HG03095 (cell line): Measurements from ENCODE around the gene DZIP1L.

Experiments used
- ATAC-seq: cut with Tn5 transposase; IDR thresholded peaks from one replicate; pipeline ENCODE4 v1.9.1; 2021; ENCODE audit warnings: moderate library complexity; ENCODE audit not compliant: unreplicated experiment

The DZIP1L gene

DNA sequence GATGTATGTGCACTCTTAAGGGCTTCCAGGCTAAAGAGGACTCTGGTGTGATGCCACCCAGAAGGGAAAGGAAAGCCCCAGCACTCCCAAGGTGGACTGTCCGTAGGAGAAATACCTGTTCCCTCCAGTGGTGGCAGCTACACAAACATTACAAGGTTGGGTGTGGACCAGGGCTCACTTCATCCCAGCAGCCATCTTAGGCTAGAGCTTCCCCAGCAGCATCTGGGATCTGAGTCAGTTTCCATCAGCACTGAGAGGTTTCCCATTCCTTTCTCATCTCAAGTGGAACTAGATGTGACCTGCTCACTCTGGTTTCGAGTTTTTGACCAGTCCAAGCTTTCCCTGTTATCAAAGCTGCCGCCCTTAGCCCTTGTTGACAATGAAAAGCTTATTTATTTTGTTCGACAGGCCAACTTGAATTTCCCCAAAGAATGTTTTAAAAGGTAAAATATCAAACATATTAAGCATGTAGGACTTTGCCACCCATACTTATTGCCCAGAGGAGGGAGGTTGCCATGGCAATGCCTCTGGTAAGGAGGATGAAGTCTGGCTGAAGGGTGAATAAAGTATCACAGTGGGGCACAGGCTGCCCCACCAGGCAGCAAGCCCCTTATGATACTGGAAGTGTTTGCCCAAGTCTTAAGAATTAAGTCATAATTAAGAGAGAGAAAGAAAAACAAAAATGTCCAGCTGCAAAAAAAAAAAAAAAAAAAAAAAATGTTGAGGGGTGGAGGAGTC is 76.5 kb downstream of the DZIP1L start:
- ATAC-seq: no peak

DNA sequence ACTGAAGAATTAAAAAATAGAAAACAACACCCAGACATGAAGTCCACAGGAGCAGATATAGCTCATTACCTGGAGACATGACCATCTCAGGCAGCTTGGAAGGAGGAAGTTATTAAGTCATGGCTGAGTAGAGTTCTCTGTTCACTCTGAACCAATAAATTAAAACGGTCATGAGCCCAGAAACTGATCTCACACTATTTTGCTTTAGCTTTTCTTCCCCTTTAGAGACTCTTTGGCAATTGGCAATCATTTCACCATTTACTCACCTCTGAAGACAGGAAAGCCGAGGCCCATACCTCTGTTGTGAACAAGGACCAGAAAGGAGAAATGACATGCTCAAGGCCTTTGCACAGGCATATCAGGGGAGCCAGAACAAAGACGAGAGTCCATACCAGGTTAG is 78.8 kb downstream of the DZIP1L start:
- ATAC-seq: no peak

DNA sequence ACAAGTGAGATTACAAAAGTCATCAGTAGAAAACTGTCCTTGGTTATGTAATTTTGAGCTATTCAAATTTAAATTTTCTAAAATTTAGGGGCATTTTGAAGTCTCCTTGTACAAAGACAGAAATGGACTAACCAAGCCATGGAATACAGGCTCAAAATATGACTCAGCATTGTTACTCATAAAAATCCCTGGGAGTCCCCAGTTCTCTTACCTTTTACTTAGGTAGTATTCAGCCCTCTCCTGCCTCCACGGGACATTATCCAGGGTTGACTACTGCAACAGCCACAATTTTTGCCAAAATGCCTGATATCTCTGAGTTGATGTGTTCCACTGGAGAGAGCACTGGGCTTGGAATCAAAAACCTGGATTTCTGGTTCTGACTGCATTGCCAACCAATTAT is 80.5 kb downstream of the DZIP1L start:
- ATAC-seq: no peak

DNA sequence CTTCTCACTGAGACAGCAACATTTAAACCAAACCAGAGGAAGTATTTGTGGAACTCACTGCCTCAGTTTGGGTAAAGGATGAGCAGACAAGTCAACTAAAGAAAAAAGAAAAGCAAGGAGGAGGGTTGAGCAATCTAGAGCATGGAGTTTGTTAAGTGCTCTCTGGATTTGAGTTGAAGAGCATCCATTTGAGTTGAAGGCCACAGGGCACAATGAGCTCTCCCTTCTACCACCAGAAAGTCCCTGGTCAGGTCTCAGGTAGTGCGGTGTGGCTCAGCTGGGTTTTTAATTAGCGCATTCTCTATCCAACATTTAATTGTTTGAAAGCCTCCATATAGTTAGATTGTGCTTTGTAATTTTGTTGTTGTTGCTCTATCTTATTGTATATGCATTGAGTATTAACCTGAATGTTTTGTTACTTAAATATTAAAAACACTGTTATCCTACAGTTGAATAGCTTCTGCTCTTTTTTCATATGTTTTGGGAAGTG is 82.2 kb downstream of the DZIP1L start:
- no peak for ATAC-seq

DNA sequence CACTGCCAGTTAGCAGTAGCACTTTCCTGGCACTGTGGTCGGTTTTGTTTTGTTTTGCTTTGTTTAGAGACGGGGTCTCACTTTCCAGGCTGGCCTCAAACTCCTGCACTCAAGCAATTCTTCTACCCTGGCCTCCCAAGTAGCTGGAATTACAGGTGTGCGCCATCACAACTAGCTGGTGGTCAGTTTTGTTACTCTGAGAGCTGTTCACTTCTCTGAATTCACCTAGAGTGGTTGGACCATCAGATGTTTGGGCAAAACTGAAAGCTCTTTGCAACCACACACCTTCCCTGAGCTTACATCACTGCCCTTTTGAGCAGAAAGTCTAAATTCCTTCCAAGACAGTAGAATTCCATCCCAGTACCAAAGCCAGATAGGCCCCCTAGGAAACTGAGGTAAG is 82.8 kb downstream of the DZIP1L start:
- ATAC-seq: no peak

DNA sequence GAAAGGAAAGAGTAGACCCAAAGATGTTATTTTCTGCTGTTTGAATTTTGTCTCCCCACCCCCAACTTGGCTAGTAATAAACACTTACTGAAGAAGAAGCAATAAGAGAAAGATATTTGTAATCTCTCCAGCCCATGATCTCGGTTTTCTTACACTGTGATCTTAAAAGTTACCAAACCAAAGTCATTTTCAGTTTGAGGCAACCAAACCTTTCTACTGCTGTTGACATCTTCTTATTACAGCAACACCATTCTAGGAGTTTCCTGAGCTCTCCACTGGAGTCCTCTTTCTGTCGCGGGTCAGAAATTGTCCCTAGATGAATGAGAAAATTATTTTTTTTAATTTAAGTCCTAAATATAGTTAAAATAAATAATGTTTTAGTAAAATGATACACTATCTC is 83.9 kb downstream of the DZIP1L start:
- no peak for ATAC-seq

DNA sequence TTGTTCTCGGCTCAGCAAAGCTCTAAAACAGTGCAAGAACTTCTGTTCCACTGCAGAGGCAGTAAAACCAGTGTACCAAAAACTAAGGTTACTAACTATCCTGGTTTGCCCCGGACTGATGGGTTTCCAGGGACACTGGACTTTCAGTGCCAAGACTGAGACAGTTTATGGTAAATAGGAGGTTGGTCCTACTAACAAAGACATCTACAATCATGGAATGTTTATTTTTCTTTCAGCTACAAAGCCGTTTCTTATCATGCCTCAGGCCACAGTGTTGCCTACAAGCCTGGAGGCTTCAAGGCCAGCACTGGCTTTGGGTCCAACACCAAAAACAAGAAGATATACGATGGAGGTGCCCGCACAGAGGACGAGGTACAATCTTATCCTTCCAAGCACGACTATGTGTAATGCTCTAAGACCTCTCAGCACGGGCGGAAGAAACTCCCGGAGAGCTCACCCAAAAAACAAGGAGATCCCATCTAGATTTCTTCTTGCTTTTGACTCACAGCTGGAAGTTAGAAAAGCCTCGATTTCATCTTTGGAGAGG is 84.6 kb downstream of the DZIP1L start:
- no peak for ATAC-seq

DNA sequence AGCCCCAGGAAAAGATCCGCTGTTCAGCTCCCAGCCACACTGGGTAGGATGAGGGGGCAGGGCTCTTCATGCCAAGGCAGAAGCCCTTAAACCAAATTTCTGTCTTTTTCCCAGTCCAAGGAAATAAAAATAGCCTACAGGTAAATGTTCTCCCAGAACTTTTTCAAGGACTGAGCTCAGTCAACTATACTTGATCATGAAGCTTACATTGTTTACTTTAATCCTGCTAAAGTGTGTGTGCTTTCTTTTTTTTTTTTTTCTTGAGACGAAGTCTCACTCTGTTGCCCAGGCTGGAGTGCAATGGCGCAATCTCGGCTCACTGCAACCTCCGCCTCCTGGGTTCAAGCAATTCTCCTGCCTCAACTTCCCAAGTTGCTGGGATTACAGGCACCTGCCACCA is 87.6 kb downstream of the DZIP1L start:
- no peak for ATAC-seq

DNA sequence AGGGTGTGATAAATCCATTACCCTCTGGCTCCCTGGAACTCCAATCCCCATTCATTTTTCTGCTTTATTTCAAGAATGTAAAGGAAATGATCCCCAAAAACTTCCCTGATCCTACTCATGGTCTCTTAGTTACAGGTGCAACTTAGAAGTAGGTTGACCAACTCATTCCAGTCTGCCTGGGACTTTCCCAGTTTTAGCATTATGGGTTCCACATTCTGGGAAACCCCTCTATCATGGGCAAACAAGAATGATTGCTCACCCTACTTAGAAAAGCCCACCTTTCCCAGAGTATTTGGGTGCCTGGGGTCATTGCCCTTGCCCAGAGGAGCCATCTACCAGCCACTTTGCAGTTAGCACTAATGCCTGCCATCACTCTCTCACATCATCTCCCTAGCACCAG is 89.9 kb downstream of the DZIP1L start:
- ATAC-seq: no peak

DNA sequence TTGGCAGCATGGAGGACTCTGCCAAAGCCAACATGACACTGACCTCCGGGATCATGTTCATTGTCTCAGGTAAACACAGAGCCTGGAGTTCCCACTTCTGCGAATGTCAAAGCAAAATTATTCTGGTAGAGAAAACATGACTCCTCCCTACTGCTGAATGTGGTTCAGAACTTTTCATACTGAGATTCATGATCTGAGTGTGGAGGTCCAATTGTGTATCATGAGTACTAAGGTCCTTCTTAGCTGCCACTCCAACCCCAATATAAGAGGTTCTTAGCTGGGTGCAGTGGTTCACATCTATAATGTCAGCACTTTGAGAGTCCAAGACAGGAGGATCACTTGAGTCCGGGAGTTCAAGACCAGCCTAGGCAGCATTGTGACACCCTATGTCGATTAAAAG is 91.7 kb downstream of the DZIP1L start:
- no peak for ATAC-seq

DNA sequence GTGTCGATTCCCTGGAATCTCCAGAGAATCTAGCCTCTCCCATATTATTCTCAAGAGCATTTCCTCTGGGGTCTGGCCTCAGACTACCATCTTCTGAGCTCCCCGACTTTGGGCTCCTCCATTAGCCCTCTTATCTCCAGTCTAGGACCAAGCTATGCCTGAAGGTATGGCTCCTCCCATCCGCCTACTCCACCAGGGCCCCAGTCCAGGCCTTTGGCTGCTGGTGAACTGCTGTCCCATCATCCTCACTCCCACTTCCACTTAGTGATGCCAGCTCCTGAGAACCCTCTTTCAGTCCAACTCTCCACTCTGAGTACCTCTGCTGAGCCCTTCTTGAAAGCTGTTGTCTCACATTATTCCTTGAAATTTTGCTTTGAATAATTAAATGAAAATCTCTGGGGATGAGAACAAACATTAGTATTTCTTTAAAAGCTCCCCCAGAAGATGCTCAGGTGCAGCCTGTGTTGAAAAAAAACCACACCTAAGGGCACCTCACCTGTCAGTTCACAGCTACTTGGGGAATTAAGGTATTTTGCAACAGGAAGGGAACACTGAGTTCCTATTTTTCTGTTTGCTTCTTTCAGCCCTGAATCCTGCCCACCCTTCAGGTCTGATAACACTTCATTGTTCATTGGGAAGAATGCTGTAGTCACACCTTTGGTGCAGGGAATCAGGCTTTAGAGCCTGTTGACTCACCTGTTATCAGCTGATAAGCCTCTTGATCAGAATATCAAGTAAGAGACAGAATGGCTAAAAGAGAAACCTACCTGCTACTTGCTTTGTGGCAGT is 95.9 kb downstream of the DZIP1L start:
- ATAC-seq: no peak

DNA sequence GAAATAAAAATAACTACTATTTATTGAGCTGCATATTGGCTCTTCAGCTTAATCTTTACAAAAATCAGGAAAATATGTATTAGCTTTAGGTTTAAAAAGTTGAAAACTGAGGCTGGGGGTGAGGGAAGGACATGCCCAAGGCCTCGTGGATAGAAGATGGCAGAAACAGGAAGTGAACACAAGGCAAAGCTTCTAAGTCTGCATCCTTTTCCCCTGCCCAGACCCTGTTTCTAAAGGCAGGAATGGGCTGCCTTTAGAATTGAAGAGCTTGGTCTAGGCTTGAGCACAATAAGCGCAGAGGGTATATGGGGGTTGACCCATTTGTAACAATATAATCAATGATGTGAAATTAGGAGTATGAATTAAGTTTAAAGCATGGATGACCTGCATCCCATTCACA is 99.3 kb downstream of the DZIP1L start:
- no peak for ATAC-seq

DNA sequence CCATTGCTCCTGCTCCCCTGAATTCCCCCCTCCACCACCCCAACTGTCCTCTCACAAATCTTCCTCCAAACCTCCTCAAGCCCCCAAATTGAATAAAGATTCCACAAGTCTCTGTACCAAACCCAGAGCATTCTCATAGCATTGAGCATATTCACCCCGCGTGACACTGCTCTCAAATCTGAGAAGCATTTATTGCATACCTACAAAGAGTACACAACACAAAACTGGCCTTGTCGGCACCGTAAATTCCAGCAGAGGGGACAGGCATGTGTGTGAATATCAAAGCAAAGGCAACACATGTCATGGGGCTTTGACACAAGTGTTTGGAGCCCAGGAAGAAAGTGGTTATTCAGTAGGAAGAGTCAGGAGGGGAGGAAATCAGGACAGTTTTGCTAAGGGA is 102.9 kb downstream of the DZIP1L start:
- ATAC-seq: no peak
